HG02943 (cell line): Measurements from ENCODE around the gene FCAMR.

Experiments
- ATAC-seq: cut with Tn5 transposase; IDR thresholded peaks from one replicate; pipeline ENCODE4 v1.9.1; 2021; ENCODE audit warnings: mild to moderate bottlenecking, low read depth, moderate library complexity; ENCODE audit not compliant: unreplicated experiment

FCAMR gene

GRCh38 chr1:206960676-206961386 is 9.4 kb downstream of the FCAMR start:
- no peak for ATAC-seq

GRCh38 chr1:206958144-206958543 is 12.1 kb downstream of the FCAMR start:
- no peak for ATAC-seq

- ATAC-seq, result no peak
These were observed 12.6 kb downstream of the FCAMR start for GRCh38 chr1:206957639-206958038.

- ATAC-seq, result no peak
These were observed 14.5 kb downstream of the FCAMR start for GRCh38 chr1:206955476-206956451.

- ATAC-seq, result no peak
These were observed 15.6 kb downstream of the FCAMR start for GRCh38 chr1:206954459-206955342.

- ATAC-seq, result no peak
These were observed 16.6 kb downstream of the FCAMR start for GRCh38 chr1:206953626-206954025.

- no peak for ATAC-seq
These were observed 17.1 kb downstream of the FCAMR start for GRCh38 chr1:206953126-206953525.

- no peak for ATAC-seq
These were observed 18.1 kb downstream of the FCAMR start for GRCh38 chr1:206952171-206952570.

- ATAC-seq, result no peak
These were observed 18.8 kb downstream of the FCAMR start for GRCh38 chr1:206951318-206952100.

- no peak for ATAC-seq
These were observed 20.6 kb downstream of the FCAMR start for GRCh38 chr1:206949641-206950040.

- ATAC-seq, result no peak
These were observed 21.1 kb downstream of the FCAMR start for GRCh38 chr1:206949208-206949607.

GRCh38 chr1:206947255-206947654 is 23.0 kb downstream of the FCAMR start:
- ATAC-seq, result no peak

- ATAC-seq, result no peak
These were observed 24.0 kb downstream of the FCAMR start, which contains the start of gene PIGR for GRCh38 chr1:206946261-206946660. PIGR (minus strand) TSS chr1:206946466; CDS start chr1:206940531, 5,935 bp downstream.

GRCh38 chr1:206945779-206946178 is 24.5 kb downstream of the FCAMR start:
- no peak for ATAC-seq

- ATAC-seq, result no peak
These were observed 25.6 kb downstream of the FCAMR start for GRCh38 chr1:206944703-206945102.

GRCh38 chr1:206941766-206942418 is 28.4 kb downstream of the FCAMR start:
- ATAC-seq, result no peak

GRCh38 chr1:206940588-206940936 is 29.7 kb downstream of the FCAMR start:
- ATAC-seq, result no peak

GRCh38 chr1:206939841-206940587 is 30.2 kb downstream of the FCAMR start:
- no peak for ATAC-seq

GRCh38 chr1:206939131-206939530 is 31.1 kb downstream of the FCAMR start:
- ATAC-seq, result no peak
